ENCODE data around the gene CBLL2.
"Not testable (repeated sequence)": the region's sequence is repeated elsewhere in the genome, so short reads cannot be mapped to it uniquely, and the experiment has no call there.

CBLL2 gene, protein sequence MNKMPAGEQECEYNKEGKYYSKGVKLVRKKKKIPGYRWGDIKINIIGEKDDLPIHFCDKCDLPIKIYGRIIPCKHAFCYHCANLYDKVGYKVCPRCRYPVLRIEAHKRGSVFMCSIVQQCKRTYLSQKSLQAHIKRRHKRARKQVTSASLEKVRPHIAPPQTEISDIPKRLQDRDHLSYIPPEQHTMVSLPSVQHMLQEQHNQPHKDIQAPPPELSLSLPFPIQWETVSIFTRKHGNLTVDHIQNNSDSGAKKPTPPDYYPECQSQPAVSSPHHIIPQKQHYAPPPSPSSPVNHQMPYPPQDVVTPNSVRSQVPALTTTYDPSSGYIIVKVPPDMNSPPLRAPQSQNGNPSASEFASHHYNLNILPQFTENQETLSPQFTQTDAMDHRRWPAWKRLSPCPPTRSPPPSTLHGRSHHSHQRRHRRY

DNA sequence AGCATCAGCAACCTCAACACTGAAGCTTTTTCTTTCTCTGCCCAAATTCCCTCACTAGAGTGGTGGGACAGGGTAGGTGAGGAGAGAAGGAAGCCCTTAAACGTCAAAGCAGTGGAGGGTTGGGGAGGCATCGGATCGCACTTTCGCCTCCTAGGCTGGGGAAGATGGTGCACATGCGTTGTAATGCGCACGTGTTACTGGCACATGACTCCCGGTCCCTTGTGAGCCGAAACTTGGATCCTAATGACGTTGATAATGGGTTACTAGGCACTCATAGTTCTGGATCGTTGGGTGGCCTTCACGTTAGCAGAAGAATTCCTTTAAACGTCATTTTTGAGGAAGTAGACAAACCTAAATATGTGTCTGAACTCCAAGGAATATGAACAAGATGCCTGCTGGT, at the start of gene CBLL2:
Gene CBLL2 (plus strand): TSS at position 301 of the 400 bp plus-strand sequence. CDS start 79 bp downstream, at position 380.
- DNase-seq, result no peak

DNA sequence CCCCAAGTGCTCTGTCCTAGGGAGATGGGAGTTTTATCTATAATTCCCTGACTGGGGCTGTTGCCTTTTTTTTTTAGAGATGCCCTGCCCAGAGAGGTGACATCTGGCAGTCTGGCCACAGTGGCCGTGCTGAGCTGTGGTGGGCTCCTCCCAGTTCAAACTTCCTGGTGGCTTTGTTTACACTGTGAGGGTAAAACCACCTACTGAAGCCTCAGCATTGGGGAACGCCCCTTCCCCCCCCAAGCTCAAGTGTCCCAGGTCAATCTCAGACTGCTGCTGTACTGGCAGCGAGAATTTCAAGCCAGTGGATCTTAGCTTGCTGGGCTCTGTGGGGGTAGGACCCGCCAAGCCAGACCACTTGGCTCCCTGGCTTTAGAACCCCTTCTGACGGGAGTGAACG, 38.3 kb upstream of the CBLL2 start:
- DNase-seq, result no peak

DNA sequence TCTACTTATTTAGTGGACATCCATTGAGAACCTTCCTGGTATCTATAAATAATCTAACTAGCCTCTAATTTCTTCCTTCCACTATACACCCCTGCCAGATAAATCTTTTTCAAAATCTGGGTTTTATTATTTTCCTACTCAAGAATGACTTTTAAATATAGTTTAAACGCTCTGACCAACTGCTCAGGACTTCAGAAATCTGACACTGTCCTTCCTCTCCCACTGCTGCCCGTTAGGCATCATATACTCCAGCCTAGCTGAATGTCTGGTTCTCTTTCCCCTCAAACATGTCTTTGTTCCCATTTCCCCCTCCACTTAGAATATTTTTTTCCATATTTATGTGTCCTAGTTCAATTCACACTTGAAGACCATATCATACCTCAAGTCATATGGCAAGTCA, 35.2 kb upstream of the CBLL2 start:
- DNase-seq, result no peak

DNA sequence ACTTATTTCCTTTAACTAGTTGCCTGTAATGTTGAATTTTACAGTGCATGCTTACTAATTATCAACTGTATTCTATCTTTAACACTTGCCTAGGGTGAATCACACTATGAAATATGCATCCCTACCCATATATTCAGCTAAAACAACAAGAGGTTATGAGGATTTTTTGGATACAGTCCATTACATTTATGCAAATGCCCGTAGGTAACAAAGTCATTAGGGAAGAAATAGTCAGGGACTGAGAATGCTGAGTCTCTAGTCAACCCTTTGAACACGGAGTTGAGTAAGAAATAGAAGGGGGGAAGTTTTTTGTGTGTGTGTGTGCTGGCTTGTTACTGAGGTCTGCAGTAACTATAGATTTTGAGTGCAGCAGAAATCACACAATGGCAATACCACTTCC, 26.1 kb upstream of the CBLL2 start:
- DNase-seq, result no peak

DNA sequence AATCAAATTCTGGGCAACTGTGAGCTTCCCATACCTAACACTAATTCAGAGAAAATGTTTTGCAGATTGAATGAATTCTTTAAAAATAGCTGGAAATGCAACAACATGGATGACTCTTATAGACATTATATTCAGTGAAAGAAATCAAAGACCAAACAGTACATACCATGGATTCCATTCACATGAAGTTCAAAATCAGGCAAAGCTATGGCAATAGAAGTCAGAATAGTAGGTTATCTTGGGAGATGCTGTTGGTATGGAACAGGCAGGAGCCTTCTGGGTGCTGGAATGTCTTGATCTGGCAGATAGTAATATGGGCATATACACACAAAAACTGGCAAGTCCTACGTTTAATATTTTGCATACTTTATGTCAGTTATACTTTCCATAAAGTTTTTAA, 25.5 kb upstream of the CBLL2 start:
- no peak for DNase-seq

DNA sequence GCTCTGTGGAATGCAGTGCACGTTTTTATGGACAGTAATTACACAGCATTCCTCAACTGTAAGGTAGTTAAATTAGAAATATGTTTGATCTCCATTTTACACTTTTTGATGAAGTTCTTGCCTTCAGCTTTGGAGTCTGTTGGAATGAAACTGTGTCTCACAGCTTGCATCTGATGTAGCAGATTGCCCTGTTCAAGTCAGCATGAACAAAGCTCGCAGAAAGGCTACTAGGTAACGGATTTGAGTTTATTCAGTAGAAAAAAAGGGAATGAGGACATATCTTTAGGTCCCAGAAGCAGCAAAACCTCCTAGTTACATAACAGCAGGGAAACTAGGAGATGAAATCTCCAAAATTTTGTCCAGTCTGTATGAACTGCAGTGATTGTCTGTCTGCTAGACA, 24.3 kb upstream of the CBLL2 start:
- no peak for DNase-seq

DNA sequence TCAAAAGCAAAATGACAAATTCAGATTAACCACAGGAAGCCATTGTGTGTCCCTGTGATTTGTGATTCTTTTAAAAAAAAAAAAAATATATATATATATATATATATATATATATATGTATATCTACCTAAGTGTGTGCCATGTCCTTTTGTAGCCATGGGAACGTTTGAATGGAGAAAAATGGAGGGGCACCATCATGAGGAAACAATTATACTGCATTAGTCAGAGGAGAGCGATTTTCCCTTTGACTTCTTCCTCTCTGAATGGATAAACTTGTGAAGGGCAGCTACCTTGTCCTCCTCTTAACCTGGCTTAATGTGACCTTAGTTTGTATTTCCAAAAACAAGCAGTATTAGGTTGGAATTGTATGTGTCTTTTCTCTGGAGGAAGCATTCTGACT, 23.3 kb upstream of the CBLL2 start:
- DNase-seq, result no peak

DNA sequence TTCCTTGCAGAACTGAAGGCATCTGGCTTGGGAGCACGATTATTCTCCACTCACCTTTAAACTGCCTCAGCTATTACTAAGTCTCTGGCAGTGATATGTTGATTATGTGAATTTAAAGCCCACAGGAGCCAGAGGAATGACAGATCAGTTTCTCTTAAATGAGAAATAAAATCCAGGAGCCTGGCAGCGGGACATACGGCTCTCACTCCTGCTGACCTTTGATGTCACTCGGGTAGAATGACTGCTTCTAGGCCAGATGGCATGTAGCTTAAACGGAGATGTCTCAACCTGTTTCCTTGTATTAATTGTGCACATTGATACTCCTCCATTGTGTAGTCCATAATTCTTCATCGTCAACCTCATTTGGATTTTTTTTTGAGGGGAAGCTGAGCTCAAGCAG, 4.0 kb upstream of the CBLL2 start:
- DNase-seq, result no peak

DNA sequence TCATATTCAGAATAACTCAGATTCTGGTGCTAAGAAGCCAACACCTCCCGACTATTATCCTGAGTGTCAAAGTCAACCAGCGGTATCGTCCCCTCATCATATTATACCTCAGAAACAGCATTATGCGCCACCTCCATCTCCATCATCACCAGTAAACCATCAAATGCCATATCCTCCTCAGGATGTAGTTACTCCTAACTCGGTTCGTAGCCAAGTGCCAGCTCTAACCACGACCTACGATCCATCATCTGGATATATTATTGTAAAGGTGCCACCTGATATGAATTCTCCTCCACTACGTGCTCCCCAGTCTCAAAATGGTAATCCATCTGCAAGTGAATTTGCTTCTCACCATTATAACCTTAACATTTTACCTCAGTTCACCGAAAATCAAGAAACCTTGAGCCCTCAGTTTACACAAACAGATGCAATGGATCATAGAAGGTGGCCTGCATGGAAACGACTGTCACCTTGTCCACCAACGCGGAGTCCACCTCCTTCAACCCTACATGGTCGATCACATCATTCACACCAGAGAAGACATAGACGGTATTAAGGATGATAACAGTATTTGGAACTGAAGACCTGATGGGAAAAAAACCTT, 1.1 kb downstream of the CBLL2 start:
- DNase-seq, result no peak

DNA sequence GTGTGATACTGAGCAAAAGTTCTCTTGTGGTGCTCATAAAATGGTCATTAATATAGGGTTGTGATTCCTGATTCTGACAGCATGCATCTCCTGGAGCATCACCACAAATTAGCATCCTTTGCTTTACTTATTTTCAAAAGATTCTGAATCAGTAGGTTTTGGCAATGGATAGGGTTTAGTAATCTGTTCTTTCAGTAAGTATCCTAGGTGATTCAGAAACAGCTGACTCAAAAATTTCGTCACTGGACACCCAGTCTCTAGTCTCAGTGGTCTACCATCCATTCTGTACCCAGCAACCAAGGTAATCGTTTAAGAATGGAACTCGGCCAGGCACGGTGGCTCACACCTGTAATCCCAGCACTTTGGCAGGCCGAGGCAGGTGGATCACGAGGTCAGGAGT, 4.1 kb downstream of the CBLL2 start:
- no peak for DNase-seq

DNA sequence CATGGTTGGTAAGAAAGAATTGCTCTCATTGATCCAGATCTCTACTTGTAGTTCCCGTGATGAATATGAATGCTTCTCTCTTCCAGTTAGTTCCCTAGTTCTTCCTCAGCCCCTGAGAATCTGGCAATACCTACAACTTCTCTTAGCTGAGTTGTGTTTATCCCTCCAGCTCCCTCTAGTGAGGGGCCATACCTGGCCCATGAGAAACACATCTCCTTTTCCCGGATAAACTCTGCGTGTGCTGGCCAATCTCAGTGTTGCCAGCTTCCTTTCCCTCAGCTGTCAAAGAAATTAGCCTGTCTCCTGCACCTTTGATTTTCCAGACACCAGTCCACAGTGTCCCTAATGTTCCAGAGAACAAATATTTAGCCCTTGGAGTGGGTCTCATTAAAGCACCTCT, 5.7 kb downstream of the CBLL2 start:
- no peak for DNase-seq

DNA sequence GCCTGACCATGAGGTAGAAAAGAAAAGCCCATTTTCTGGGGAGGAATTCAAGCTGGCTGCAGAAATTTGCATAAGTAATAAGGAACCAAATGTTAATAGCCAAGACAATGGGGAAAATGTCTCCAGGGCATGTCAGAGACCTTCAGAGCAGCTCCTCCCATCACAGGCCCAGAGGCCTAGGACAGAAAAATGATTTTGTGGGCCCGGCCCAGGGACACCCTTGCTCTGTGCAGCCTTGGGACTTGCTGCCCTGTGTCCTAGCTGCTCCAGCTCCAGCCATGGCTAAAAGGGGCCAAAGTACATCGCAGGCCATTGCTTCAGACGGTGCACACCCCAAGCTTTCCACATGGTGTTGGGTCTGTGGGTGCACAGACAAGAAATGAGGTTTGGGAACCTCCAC, 16.5 kb downstream of the CBLL2 start:
- DNase-seq, result not testable (repeated sequence)

DNA sequence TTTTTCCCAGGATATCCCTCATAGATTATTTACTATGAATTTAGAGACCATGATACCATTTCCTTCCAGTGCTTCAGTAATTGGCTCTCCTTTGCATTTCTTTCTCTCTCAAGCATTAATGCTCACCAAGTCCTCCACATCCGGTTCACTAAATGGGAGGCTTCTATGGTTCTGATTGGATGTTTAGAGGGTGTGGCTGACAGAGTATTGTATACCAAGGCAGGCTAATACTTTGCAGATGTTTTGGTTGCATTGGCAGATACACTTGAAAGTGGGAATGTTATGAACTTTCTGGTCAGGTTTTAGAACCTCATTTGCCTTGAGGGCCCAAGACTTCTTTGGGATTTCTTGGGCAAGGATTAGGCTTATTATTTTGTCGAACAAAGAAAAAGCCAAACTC, 24.2 kb downstream of the CBLL2 start:
- DNase-seq, result no peak

DNA sequence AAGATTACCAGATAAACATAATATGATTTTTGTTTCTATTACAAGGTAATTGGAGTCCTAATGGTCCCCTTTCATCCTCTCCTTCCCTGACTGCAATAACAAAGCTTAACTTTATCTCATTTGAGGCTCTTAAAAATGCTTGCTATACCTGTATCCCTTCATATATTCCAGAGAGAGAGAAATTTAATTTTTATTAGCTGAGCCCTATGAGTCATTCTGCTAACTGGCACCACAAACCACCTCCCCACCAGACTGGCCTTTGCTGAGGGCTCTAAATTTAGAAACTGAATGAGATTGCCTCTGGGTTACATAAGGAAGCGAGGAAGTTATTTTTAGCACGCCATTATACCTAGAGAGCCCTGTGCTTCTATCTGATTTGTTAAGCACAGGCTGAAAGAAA, 27.4 kb downstream of the CBLL2 start:
- DNase-seq, result no peak

DNA sequence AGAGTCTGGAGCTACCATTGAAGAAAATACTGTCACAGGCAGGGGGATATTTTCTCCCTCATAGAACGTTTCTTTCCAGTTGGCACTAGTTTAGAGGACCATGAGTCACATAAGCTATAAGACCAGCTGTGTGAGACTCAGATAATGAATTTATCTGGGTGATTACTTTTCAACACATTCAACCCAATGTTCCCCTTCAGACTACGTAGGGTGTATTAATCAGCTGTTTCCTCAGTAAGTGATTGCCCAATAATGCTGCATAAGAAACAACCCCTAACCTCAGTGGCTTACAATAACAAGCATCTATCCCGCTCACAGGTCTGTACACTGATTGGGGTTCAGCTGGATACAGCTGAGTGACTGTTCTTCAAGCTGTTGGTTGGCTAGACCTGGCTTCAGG, 38.1 kb downstream of the CBLL2 start:
- DNase-seq, result no peak

DNA sequence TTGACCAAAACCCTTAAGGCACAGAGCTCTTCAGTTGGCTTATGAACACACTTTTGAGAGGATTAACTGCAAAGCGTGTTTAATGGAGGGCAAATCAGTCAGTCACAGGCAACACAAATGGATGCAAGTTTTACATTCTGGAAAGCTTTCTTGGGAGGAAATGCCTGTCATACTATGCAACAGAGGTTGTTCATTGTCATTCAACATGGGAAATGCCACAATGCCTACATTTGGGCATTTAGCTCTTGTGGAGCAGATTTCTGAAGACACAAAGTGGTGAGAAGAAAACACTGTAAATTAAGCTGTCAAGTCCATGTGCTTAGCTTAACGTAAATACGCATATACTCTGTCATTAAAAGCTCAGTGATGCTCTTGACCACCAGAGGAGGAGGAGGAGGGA, 41.1 kb downstream of the CBLL2 start:
- no peak for DNase-seq

DNA sequence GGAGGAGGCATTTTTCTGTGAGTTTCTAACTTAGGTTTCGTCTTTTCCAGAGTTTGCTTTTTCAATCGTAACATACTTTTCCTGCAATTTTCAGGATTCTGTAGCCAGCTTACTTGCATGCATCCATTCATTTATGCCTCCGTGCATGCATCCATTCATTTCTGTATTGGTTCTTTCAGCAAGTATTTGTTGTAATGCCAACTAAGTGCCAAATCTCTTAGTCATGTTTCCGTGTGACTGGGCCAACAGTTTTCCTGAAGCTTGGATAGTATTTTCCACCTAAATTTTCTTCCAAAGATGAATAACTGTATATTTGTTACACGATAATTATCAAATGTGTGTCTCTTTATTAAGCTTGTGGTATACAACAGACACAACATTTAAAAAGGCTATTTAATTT, 41.5 kb downstream of the CBLL2 start:
- DNase-seq, result no peak

DNA sequence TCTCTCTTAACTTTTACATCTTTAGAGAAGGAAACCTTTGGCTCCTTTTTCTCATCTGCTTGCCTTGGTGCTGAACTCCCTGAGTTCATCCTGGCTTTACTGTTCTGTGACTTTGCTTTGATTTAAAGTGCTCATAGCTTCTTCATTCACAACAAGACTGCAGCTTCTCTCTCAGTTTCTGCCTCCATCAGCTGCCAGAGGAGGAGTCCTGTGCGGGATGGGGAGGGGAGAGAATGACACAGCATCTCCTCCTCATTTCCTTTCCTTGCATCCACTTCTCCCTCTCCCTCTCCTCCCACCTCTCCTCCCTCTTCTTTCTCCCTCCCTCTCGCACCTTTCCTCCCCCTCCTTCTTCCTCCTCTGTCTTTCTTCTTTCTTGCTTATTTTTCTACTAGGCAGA, 42.0 kb downstream of the CBLL2 start:
- no peak for DNase-seq

DNA sequence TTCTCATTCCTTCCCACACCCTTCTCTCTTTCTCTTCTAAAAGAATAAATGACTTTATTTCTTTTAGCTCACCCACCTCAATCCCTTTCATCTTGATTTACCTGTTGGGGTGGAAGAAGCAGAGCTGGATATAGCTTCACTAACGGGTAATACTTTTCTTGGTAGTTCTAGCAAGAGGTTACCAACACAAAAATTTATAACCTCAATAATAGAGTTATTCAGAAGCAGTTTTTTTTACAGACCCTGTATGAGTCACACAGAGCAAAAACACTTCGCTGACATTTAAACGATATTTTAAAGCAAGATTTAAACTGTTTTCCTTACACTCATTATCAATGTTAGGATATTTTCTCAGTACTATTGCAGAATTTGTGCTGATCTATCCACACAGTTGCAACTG, 42.4 kb downstream of the CBLL2 start:
- no peak for DNase-seq

DNA sequence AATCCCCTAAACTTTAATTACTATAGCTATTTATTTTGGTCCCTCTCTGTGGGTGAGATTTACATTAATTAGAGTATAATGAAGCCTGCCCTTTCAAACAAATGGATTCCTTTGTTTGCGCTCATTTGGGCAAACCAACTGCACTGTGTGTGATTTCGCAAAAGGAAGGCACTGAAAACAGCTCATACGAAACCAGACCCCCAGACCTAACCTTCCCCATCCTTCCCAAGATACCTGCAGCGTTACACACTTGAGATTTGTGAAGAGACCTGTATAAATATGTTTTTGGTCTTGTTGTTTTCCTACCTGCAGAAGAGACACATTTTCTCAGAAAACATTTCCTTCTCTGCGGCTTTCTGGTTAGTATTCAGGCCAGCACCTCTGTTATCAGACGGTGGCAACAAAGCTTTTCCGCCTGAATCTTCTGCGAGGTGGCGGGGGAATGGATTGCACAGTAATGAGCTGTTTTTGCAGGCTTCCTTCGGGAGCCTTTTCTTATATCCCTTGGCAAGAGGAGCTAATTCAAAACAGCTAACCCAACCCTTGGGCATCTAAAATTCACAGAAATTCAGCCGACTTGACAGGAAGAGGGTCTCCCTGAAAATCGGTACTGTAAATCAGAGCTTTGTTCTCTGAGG, 47.6 kb downstream of the CBLL2 start:
- no peak for DNase-seq

DNA sequence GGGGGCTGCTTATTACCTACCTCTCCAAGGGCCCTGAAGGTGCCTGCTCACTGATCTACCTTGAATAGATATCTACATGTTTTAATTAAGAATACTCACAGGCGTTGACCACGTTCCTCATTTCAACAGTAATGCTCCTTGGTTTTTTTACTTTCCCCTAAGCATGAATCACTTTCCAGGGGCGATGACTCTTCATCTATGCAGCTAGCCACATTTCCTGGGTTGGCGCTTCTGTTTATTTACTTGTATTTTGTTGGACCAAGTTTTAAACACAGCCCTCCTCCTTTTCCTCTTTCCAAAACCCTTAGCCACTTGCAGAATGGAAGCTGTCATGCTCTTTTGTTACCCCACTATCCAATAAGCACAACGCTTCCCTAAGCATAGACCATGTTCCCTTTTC, 50.8 kb downstream of the CBLL2 start:
- DNase-seq, result no peak

All from SIG-M5 (cell line).